Endometrium (tissue), 2 donors: Measurements from ENCODE around the gene DOCK3.
A peak's percentile ranks its signal among the peaks of the same experiment; 100 is the strongest.
"Not testable (repeated sequence)": the region's sequence is repeated elsewhere in the genome, so short reads cannot be mapped to it uniquely, and the experiment has no call there.

Source experiments
- FAIRE-seq: peaks from 2 replicates; lab custom pipeline; 2012; peaks lifted over from hg19 to GRCh38; lab: Jason Lieb, UNC
- donor health status: control.
- donor health status: control.

The DOCK3 gene

DNA sequence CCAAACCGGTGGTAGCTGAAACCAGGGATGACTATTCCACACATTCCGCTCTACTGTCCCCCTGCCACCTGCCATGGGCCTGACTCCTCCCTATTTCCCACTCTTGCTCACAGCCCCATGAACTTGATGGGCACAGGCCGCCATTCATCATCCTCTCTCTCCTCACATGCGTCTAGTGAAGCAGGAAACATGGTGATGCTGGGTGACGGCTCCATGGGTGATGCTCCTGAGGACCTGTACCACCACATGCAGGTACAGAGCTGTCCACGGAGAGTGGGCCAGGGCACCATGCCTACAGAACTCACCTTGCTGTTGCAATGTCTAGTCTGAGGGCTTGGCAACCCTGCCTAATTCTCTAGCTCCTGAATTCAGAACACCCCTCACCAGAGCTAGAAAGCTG, 687.0 kb downstream of the DOCK3 start:
- FAIRE-seq, result no peak

- no peak for FAIRE-seq
Measured at GRCh38 chr3:51362476-51362875, 687.7 kb downstream of the DOCK3 start.

- not testable (repeated sequence) for FAIRE-seq
Measured at GRCh38 chr3:51368276-51368675, 693.5 kb downstream of the DOCK3 start.

- peak; percentile 59 for FAIRE-seq
Measured at GRCh38 chr3:51371943-51372557, 697.3 kb downstream of the DOCK3 start.

DNA sequence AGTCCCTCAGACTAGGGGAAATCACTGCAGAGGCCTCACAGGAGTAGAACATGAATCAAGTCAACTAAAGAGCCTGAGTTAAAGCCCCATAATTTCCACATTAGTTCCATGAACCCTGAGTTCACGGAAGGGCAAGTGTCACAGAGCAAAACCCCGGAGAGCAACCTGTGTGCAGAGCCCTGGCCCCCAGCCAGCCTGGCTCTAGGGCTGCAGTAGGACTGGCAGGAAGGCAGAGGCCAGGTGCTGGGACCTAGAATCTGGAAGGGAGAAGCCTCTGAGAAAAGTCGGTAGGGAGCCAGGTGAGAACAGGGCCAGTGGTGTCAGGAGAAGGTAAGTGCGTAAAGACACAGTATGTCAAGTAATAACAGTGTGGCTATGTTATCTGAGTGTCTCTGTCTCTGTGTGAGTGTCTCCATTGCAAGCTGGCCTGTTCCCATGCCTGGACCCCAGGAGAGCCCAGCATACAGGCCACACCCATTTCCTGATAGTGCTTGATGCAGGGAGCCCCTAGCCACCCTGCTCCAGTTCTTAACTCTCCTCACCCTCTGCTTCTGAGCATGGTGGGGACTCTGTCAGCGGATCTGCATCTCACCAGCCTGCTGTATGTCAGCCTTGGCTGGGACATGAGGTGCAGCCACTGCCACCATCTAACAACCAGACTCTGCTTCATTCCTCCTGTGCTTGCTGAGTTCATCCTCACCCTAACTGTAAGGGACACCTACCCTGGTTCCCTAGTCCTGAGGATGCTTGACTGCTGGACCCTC, 699.1 kb downstream of the DOCK3 start:
- no peak for FAIRE-seq

GRCh38 chr3:51374456-51374855, 699.7 kb downstream of the DOCK3 start:
- no peak for FAIRE-seq

GRCh38 chr3:51375136-51375535, 700.4 kb downstream of the DOCK3 start:
- FAIRE-seq, result no peak

GRCh38 chr3:51375571-51375970, 700.8 kb downstream of the DOCK3 start:
- FAIRE-seq, result no peak

- no peak for FAIRE-seq
Measured at GRCh38 chr3:51378065-51378464, 703.3 kb downstream of the DOCK3 start.

- no peak for FAIRE-seq
Measured at GRCh38 chr3:51378726-51379125, 704.0 kb downstream of the DOCK3 start.

GRCh38 chr3:51379301-51379700, 704.6 kb downstream of the DOCK3 start:
- FAIRE-seq, result no peak

GRCh38 chr3:51379746-51380455, 705.2 kb downstream of the DOCK3 start:
- FAIRE-seq, result no peak

GRCh38 chr3:51380601-51381332, 706.0 kb downstream of the DOCK3 start:
- no peak for FAIRE-seq

DNA sequence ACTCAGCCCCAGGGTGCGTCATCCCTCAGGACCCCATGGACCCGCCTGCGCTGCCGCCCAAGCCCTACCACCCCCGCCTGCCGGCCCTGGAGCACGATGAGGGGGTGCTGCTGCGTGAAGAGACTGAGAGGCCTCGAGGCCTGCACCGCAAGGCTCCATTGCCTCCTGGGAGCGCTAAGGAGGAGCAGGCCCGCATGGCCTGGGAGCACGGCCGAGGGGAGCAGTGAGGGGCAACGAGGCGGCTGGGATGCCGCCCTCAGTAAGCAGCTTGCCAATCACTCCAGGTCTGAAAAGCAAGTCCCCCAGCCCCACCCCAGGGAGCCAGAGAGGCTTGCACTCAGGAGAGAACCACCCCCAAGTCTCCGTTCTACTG, 706.6 kb downstream of the DOCK3 start:
- FAIRE-seq, result no peak

- FAIRE-seq, result no peak
Measured at GRCh38 chr3:51382076-51382745, 707.5 kb downstream of the DOCK3 start.

DNA sequence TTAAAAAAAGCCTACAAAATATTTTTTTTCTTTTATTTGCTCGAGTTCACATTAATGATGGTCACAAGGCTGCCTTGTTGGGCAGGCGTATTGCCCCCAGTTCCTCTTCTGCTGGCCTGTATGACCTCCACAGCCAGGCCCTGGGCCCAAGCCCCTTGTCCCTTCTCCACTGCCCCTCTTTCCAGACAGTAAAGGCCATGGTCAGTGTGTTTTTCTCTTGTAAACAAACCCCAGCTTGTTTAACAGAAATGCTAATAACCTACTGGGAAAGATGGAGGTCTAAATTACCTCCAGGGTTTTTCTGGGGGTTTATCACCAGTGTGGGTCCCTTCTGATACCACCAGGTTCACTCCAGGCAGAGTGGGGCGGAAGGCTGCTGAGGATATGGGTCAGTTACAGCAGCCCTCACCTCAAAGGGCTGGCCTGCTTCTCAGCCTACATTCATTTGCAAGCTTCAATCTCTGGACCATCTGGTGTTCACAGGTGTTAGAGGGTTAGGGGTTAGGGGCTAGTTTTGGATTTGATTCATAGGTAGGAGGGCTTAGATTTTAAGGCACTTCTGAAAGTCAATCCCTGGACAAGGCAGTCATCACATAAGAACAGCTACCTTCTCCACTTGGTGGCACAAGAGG, 708.3 kb downstream of the DOCK3 start:
- no peak for FAIRE-seq

- FAIRE-seq, result no peak
Measured at GRCh38 chr3:51384055-51384725, 709.5 kb downstream of the DOCK3 start.

DNA sequence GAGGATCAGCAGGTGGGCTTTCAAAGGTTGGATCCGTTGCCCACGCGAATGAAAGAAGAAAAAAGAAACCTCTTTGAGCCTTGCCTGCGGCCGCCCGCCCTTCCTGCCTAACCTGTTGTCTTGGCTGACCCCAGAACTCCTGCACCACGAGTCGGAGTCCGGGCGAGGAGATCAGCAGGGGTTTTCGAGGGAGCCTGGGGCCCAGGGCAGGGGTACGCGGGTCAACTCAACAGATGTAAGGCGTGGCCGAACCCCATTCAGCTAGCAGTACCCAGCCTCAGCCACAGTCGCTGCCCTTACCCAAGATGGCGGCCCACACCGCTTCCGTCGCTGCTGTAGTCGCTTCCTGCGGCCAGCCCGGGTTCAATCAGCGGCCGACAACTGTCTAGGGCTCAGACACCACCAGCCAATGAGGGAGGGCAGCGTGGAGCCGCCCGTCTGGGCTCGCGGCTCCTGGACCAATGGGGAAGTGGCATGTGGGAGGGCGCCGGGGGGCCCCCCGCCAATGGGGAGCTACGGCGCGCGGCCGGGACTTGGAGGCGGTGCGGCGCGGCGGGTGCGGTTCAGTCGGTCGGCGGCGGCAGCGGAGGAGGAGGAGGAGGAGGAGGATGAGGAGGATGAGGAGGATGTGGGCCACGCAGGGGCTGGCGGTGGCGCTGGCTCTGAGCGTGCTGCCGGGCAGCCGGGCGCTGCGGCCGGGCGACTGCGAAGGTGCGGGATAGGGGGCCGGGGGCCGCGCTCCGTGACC, 710.2 kb downstream of the DOCK3 start, which contains the start of gene MANF:
MANF (plus strand) TSS at position 566 of the 748 bp plus-strand sequence; CDS start at position 618, 52 bp downstream.
- FAIRE-seq, result peak; percentile 93

- no peak for FAIRE-seq
Measured at GRCh38 chr3:51385621-51386091, 710.9 kb downstream of the DOCK3 start.
